IPS-NIHi11 (cell line): ENCODE data around the gene TPR.

Source experiments
- DNase-seq: peaks from one replicate; pipeline ENCODE4 v3.0.0; 2012; ENCODE audit warnings: mixed read lengths, low spot score

TPR gene

GRCh38 chr1:186327331-186327730, 47.7 kb downstream of the TPR start:
- no peak for DNase-seq

GRCh38 chr1:186326009-186326408, 49.0 kb downstream of the TPR start:
- DNase-seq: no peak

GRCh38 chr1:186325239-186325638, 49.8 kb downstream of the TPR start:
- no peak for DNase-seq

GRCh38 chr1:186323865-186324264, 51.2 kb downstream of the TPR start:
- DNase-seq: no peak

GRCh38 chr1:186315570-186315969, 59.5 kb downstream of the TPR start:
- no peak for DNase-seq

GRCh38 chr1:186311375-186312051, 63.5 kb downstream of the TPR start:
- no peak for DNase-seq

- DNase-seq: no peak
These were observed 64.7 kb downstream of the TPR start for GRCh38 chr1:186310307-186310706.

- no peak for DNase-seq
These were observed 66.6 kb downstream of the TPR start for GRCh38 chr1:186308264-186309060.

GRCh38 chr1:186307445-186307844, 67.6 kb downstream of the TPR start:
- DNase-seq: no peak

GRCh38 chr1:186306533-186306932, 68.5 kb downstream of the TPR start:
- DNase-seq: no peak

GRCh38 chr1:186304982-186305949, 69.8 kb downstream of the TPR start:
- DNase-seq: peak; percentile 49

GRCh38 chr1:186303911-186304310, 71.1 kb downstream of the TPR start:
- no peak for DNase-seq

GRCh38 chr1:186302381-186302920, 72.6 kb downstream of the TPR start:
- DNase-seq: no peak

- no peak for DNase-seq
These were observed 73.6 kb downstream of the TPR start for GRCh38 chr1:186301448-186301847.

- no peak for DNase-seq
These were observed 75.0 kb downstream of the TPR start for GRCh38 chr1:186300056-186300455.

- DNase-seq: no peak
These were observed 75.5 kb downstream of the TPR start for GRCh38 chr1:186299570-186299969.

- DNase-seq: no peak
These were observed 76.2 kb downstream of the TPR start for GRCh38 chr1:186298851-186299250.

- DNase-seq: no peak
These were observed 77.5 kb downstream of the TPR start for GRCh38 chr1:186297439-186298045.

- DNase-seq: no peak
These were observed 79.1 kb downstream of the TPR start, which contains the start of gene PRG4 for GRCh38 chr1:186295980-186296379. TSS of gene PRG4 (plus strand) at chr1:186296279.

GRCh38 chr1:186292875-186293274, 82.2 kb downstream of the TPR start:
- no peak for DNase-seq

- no peak for DNase-seq
These were observed 83.8 kb downstream of the TPR start for GRCh38 chr1:186291271-186291670.
